GM23338 (cell line): Measurements from ENCODE around the gene GMEB2. TPM values are rescaled to one million over a fixed set of nuclear protein-coding genes. Genes with fewer than 3 reads are reported as not detected.

Source experiments
- ATAC-seq: fragments of 200-7000 bp; cut with Tn5 transposase; 3 replicates; pipeline ENCODE4 v1.9.1; 2020
- DNase-seq: peaks from one replicate; pipeline ENCODE4 v3.0.0-alpha.2; 2015; ENCODE audit warnings: low spot score
- H2AFZ ChIP-seq: fragments of 200-600 bp; sonication (generic); 2 replicates; pipeline ENCODE4 v1.8.0; 2016; ENCODE audit warnings: antibody characterized with exemption, mild to moderate bottlenecking, moderate library complexity
- H3F3A ChIP-seq: fragments of 200-600 bp; sonication (generic); replicated peaks from 2 replicates; pipeline ENCODE4 v1.8.0; 2017; ENCODE audit warnings: antibody characterized with exemption, mixed run types, low read depth
- H3K27ac ChIP-seq: fragments of 200-600 bp; sonication (generic); 2 replicates; pipeline ENCODE4 v1.6.1; 2016; ENCODE audit warnings: low read depth
- H3K27me3 ChIP-seq: fragments of 200-600 bp; sonication (generic); 2 replicates; pipeline ENCODE4 v1.8.0; 2016; ENCODE audit warnings: mild to moderate bottlenecking, mixed run types, moderate library complexity; ENCODE audit not compliant: insufficient read depth
- H3K36me3 ChIP-seq: fragments of 200-600 bp; sonication (generic); 2 replicates; pipeline ENCODE4 v1.8.0; 2016; ENCODE audit warnings: mild to moderate bottlenecking; ENCODE audit not compliant: insufficient read depth
- H3K4me1 ChIP-seq: fragments of 200-600 bp; sonication (generic); 2 replicates; pipeline ENCODE4 v1.8.0; 2016; ENCODE audit warnings: mild to moderate bottlenecking, moderate library complexity; ENCODE audit not compliant: insufficient read depth
- H3K4me2 ChIP-seq: fragments of 200-600 bp; sonication (generic); 2 replicates; pipeline ENCODE4 v1.7.1; 2017; ENCODE audit warnings: mixed run types
- H3K4me3 ChIP-seq: fragments of 200-600 bp; sonication (generic); 2 replicates; pipeline ENCODE4 v1.6.1; 2016; ENCODE audit warnings: mixed run types
- H3K79me2 ChIP-seq: fragments of 200-600 bp; sonication (generic); replicated peaks from 2 replicates; pipeline ENCODE4 v1.8.0; 2017; ENCODE audit warnings: mild to moderate bottlenecking; ENCODE audit not compliant: insufficient read depth
- H3K9me2 ChIP-seq: fragments of 200-600 bp; sonication (generic); 2 replicates; pipeline ENCODE4 v1.8.0; 2017; ENCODE audit not compliant: insufficient read depth
- H4K20me1 ChIP-seq: fragments of 200-600 bp; sonication (generic); replicated peaks from 2 replicates; pipeline ENCODE4 v1.8.0; 2017; ENCODE audit warnings: mild to moderate bottlenecking; ENCODE audit not compliant: insufficient read depth
- H3K27ac Mint-ChIP-seq: 2 replicates; pipeline ENCODE4 v1.8.0; 2020; ENCODE audit warnings: inconsistent platforms, mild to moderate bottlenecking, moderate library complexity, mixed read lengths
- H3K27me3 Mint-ChIP-seq: 3 replicates; pipeline ENCODE4 v1.8.0; 2022; ENCODE audit warnings: low read depth, mild to moderate bottlenecking, moderate library complexity, mixed read lengths, inconsistent platforms; ENCODE audit not compliant: insufficient read depth, poor library complexity
- H3K36me3 Mint-ChIP-seq: 3 replicates; pipeline ENCODE4 v1.8.0; 2021; ENCODE audit warnings: low read depth, mild to moderate bottlenecking, inconsistent platforms, moderate library complexity, mixed read lengths
- H3K4me1 Mint-ChIP-seq: 3 replicates; pipeline ENCODE4 v1.8.0; 2020; ENCODE audit warnings: mild to moderate bottlenecking, inconsistent platforms, mixed read lengths
- H3K4me3 Mint-ChIP-seq: 3 replicates; pipeline ENCODE4 v1.8.0; 2021; ENCODE audit warnings: moderate library complexity, mild to moderate bottlenecking, inconsistent platforms, mixed read lengths
- H3K9me3 Mint-ChIP-seq: 3 replicates; pipeline ENCODE4 v1.8.0; 2020; ENCODE audit warnings: moderate library complexity, mild to moderate bottlenecking, inconsistent platforms, mixed read lengths
- CREB1 ChIP-seq: fragments of 250-450 bp; sonication (Bioruptor Pico); IDR thresholded peaks from 2 replicates; pipeline ENCODE4 v1.5.0; 2020; ENCODE audit warnings: low read depth, mild to moderate bottlenecking, moderate library complexity
- EZH2 ChIP-seq: fragments of 200-600 bp; sonication (generic); IDR thresholded peaks from one replicate; pipeline ENCODE4 v1.8.0; 2017; ENCODE audit warnings: antibody characterized with exemption, mild to moderate bottlenecking, low read depth; ENCODE audit not compliant: unreplicated experiment
- EZH2phosphoT487 ChIP-seq: fragments of 200-600 bp; sonication (generic); IDR thresholded peaks from one replicate; pipeline ENCODE4 v1.8.1; 2018; ENCODE audit warnings: antibody characterized with exemption; ENCODE audit not compliant: unreplicated experiment
- JUNB ChIP-seq: IDR thresholded peaks from one replicate; pipeline ENCODE4 v1.6.1; 2016; ENCODE audit warnings: antibody characterized with exemption; ENCODE audit not compliant: unreplicated experiment
- NANOG ChIP-seq: IDR thresholded peaks from 2 replicates; pipeline ENCODE4 v1.6.1; 2016; ENCODE audit warnings: antibody characterized with exemption, borderline replicate concordance
- POLR2AphosphoS5 ChIP-seq: IDR thresholded peaks from 2 replicates; pipeline ENCODE4 v1.6.1; 2016; ENCODE audit warnings: antibody characterized with exemption, low read depth
- STAT1 ChIP-seq: IDR thresholded peaks from one replicate; pipeline ENCODE4 v1.6.1; 2016; ENCODE audit warnings: antibody characterized with exemption; ENCODE audit not compliant: unreplicated experiment
- ZNF331 ChIP-seq: fragments of 250-450 bp; sonication (Bioruptor Pico); IDR thresholded peaks from 2 replicates; pipeline ENCODE4 v1.5.0; 2020; ENCODE audit warnings: low read depth, mild to moderate bottlenecking, moderate library complexity
- polyA plus RNA-seq: library from polyadenylated mRNA; unstranded; fragments of >200 nt; fragmentation: Nextera tagmentation; extraction: Ambion mirVana; gene quantifications from 2 replicates; pipeline ENCODE4 v1.2.1, GENCODE V29; 2016
- total RNA-seq: library from RNA; depleted of rRNA; stranded (reverse); fragments of >200 nt; shearing (Covaris generic); gene quantifications from 2 replicates; pipeline ENCODE4 v1.2.3, GENCODE V29; 2014
- TF ChIP-seq, protein P1 (sequence below): fragments of 250-450 bp; sonication (Bioruptor Pico); IDR thresholded peaks from 2 replicates; pipeline ENCODE4 v1.5.0; 2020; ENCODE audit warnings: mild to moderate bottlenecking, moderate library complexity
- TF ChIP-seq, protein P2 (sequence below): IDR thresholded peaks from one replicate; pipeline ENCODE4 v1.6.1; 2018; ENCODE audit warnings: antibody characterized with exemption; ENCODE audit not compliant: unreplicated experiment

Gene GMEB2
- total and polyA plus RNA-seq, 2 experiments from 2014 or later, result 4.4 to 20.6 TPM

DNA sequence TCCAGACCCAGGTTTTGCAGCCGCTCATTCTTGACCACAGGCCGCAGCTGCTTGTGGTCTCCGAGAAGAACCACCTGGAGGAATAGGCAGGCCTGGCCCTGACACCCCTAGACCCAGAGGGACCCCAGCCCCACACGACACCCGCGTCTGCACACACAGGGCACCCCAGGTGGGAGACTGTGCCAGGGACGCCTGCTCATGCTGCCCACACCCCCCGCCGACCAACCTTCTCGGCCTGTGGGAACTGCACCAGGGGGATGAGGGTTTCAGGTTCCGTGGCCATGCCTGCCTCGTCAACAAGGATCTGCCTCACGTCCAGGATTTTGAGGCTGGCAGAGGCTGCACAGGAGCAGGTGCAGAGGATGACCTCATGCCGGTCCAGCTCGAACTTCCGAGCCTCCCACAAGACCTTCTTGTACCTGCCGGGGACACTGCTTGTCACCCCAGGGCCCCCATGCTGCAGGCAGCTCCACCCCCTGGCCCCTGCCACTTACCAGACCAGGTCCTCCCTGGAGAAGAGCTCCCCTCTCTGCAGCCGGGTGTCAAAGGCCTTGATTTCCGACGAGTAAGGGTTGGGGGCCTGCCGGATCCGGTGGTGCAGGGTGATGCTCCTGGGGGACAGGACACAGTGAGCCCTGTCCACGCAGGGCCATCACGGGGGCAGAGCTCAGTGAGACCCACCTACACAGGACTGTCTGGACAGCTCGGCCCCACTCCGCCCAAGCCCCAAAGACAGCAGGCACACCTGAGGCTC, 65.9 kb downstream of the GMEB2 start:
- no peak overlapping the region for H3K27ac Mint-ChIP-seq
- Histone ChIP-seq H3F3A (0 out of 2 replicates have a peak, but pooled peaks cover 2% of the 10 kb centered on the region), H2AFZ (no peak overlapping the region), H3K27ac (no peak overlapping the region), H3K4me3 (no peak overlapping the region), H3K4me2 (no peak overlapping the region), H3K4me1 (no peaks in the 10 kb centered on the region), H4K20me1 (no peaks in the 10 kb centered on the region), H3K9me2 (no peaks in the 10 kb centered on the region), H3K36me3 (no peaks in the 10 kb centered on the region), H3K79me2 (no peaks in the 10 kb centered on the region), H3K27me3 (no peaks in the 10 kb centered on the region)
- no peak for TF ChIP-seq EZH2
- TF ChIP-seq, protein P1, sequence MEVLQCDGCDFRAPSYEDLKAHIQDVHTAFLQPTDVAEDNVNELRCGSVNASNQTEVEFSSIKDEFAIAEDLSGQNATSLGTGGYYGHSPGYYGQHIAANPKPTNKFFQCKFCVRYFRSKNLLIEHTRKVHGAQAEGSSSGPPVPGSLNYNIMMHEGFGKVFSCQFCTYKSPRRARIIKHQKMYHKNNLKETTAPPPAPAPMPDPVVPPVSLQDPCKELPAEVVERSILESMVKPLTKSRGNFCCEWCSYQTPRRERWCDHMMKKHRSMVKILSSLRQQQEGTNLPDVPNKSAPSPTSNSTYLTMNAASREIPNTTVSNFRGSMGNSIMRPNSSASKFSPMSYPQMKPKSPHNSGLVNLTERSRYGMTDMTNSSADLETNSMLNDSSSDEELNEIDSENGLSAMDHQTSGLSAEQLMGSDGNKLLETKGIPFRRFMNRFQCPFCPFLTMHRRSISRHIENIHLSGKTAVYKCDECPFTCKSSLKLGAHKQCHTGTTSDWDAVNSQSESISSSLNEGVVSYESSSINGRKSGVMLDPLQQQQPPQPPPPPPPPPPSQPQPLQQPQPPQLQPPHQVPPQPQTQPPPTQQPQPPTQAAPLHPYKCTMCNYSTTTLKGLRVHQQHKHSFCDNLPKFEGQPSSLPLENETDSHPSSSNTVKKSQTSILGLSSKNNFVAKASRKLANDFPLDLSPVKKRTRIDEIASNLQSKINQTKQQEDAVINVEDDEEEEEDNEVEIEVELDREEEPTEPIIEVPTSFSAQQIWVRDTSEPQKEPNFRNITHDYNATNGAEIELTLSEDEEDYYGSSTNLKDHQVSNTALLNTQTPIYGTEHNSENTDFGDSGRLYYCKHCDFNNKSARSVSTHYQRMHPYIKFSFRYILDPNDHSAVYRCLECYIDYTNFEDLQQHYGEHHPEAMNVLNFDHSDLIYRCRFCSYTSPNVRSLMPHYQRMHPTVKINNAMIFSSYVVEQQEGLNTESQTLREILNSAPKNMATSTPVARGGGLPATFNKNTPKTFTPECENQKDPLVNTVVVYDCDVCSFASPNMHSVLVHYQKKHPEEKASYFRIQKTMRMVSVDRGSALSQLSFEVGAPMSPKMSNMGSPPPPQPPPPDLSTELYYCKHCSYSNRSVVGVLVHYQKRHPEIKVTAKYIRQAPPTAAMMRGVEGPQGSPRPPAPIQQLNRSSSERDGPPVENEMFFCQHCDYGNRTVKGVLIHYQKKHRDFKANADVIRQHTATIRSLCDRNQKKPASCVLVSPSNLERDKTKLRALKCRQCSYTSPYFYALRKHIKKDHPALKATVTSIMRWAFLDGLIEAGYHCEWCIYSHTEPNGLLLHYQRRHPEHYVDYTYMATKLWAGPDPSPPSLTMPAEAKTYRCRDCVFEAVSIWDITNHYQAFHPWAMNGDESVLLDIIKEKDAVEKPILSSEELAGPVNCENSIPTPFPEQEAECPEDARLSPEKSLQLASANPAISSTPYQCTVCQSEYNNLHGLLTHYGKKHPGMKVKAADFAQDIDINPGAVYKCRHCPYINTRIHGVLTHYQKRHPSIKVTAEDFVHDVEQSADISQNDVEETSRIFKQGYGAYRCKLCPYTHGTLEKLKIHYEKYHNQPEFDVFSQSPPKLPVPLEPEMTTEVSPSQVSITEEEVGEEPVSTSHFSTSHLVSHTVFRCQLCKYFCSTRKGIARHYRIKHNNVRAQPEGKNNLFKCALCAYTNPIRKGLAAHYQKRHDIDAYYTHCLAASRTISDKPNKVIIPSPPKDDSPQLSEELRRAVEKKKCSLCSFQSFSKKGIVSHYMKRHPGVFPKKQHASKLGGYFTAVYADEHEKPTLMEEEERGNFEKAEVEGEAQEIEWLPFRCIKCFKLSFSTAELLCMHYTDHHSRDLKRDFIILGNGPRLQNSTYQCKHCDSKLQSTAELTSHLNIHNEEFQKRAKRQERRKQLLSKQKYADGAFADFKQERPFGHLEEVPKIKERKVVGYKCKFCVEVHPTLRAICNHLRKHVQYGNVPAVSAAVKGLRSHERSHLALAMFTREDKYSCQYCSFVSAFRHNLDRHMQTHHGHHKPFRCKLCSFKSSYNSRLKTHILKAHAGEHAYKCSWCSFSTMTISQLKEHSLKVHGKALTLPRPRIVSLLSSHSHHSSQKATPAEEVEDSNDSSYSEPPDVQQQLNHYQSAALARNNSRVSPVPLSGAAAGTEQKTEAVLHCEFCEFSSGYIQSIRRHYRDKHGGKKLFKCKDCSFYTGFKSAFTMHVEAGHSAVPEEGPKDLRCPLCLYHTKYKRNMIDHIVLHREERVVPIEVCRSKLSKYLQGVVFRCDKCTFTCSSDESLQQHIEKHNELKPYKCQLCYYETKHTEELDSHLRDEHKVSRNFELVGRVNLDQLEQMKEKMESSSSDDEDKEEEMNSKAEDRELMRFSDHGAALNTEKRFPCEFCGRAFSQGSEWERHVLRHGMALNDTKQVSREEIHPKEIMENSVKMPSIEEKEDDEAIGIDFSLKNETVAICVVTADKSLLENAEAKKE (CRISPR knock-in tag), result no peak
- no peak for TF ChIP-seq ZNF331
- TF ChIP-seq JUNB, result no peak
- no peak for TF ChIP-seq EZH2phosphoT487
- TF ChIP-seq, protein P2, sequence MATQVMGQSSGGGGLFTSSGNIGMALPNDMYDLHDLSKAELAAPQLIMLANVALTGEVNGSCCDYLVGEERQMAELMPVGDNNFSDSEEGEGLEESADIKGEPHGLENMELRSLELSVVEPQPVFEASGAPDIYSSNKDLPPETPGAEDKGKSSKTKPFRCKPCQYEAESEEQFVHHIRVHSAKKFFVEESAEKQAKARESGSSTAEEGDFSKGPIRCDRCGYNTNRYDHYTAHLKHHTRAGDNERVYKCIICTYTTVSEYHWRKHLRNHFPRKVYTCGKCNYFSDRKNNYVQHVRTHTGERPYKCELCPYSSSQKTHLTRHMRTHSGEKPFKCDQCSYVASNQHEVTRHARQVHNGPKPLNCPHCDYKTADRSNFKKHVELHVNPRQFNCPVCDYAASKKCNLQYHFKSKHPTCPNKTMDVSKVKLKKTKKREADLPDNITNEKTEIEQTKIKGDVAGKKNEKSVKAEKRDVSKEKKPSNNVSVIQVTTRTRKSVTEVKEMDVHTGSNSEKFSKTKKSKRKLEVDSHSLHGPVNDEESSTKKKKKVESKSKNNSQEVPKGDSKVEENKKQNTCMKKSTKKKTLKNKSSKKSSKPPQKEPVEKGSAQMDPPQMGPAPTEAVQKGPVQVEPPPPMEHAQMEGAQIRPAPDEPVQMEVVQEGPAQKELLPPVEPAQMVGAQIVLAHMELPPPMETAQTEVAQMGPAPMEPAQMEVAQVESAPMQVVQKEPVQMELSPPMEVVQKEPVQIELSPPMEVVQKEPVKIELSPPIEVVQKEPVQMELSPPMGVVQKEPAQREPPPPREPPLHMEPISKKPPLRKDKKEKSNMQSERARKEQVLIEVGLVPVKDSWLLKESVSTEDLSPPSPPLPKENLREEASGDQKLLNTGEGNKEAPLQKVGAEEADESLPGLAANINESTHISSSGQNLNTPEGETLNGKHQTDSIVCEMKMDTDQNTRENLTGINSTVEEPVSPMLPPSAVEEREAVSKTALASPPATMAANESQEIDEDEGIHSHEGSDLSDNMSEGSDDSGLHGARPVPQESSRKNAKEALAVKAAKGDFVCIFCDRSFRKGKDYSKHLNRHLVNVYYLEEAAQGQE, result no peak
- TF ChIP-seq STAT1, result no peak
- no peak for TF ChIP-seq NANOG
- no peak for TF ChIP-seq CREB1 (CRISPR knock-in tag)
- no peak for TF ChIP-seq POLR2AphosphoS5
- peaks cover 3% of the 10 kb centered on the region; the same call in 1 of the 3 replicates for H3K36me3 Mint-ChIP-seq
- peaks cover 4% of the 10 kb centered on the region; the same call in 2 of the 3 replicates for H3K4me1 Mint-ChIP-seq
- no peak overlapping the region for H3K4me3 Mint-ChIP-seq
- DNase-seq (no peak), ATAC-seq (no peak)
- H3K27me3 Mint-ChIP-seq, result no peaks in the 10 kb centered on the region
- peaks cover 4% of the 10 kb centered on the region; the same call in 2 of the 3 replicates for H3K9me3 Mint-ChIP-seq
